ENCODE measurements around the gene PREPL. TPM values are rescaled to one million over a fixed set of nuclear protein-coding genes. Genes with fewer than 3 reads are reported as not detected.

The PREPL gene
- total and polyA plus RNA-seq, 2 experiments from 2014 or later: 16.5 to 49.0 TPM

- no peak overlapping the region for H3K4me2 ChIP-seq
- no peaks in the 10 kb centered on the region for H3K9me3 Mint-ChIP-seq
- ATAC-seq (peak; percentile 36; the same call in 2 of the 3 replicates), DNase-seq (ENCODE audit: low spot score) (no peak)
- 0 out of 2 replicates have a peak, but pooled peaks cover 4% of the 10 kb centered on the region for H3K4me1 ChIP-seq (ENCODE audit: insufficient read depth)
- no peak overlapping the region for H3K27ac ChIP-seq (ENCODE audit: low read depth)
- H3K27me3 ChIP-seq (ENCODE audit: insufficient read depth): no peaks in the 10 kb centered on the region
- H2AFZ ChIP-seq: no peak overlapping the region
- H3K27ac Mint-ChIP-seq: no peak overlapping the region
- no peak overlapping the region for H3K4me3 ChIP-seq
- H3K36me3 ChIP-seq (ENCODE audit: insufficient read depth): no peaks in the 10 kb centered on the region
- H3F3A ChIP-seq (replicated peaks; ENCODE audit: low read depth): no peaks in the 10 kb centered on the region
- no peaks in the 10 kb centered on the region for H3K79me2 ChIP-seq (replicated peaks; ENCODE audit: insufficient read depth)
- H3K4me1 Mint-ChIP-seq: peaks cover 8% of the 10 kb centered on the region; the same call in 2 of the 3 replicates
- H4K20me1 ChIP-seq (replicated peaks; ENCODE audit: insufficient read depth): no peaks in the 10 kb centered on the region
- H3K9me2 ChIP-seq (ENCODE audit: insufficient read depth): no peaks in the 10 kb centered on the region
- H3K36me3 Mint-ChIP-seq (ENCODE audit: low read depth): no peaks in the 10 kb centered on the region
- TF ChIP-seq EZH2 (IDR thresholded peaks at IDR 0.05; ENCODE audit: low read depth, unreplicated experiment): no peak
- no peak overlapping the region for H3K4me3 Mint-ChIP-seq
- peaks cover 3% of the 10 kb centered on the region for H3K27me3 Mint-ChIP-seq (ENCODE audit: insufficient read depth, low read depth, poor library complexity)
Measured at GRCh38 chr2:44267796-44268648, 93.3 kb downstream of the PREPL start.

Other genes starting within 250 kb of the PREPL start
- gene PPM1B, start 192.6 kb downstream of the PREPL start, total RNA-seq (2014; rRNA removed; shearing (Covaris generic)): 134 and 137 TPM in 2 replicates
- 93.1 and 112 TPM in 2 replicates for gene PPM1B, start 192.6 kb downstream of the PREPL start, polyA plus RNA-seq (2016; fragmentation: Nextera tagmentation; extraction: Ambion mirVana)
- 0.19 and 1.0 TPM in 2 replicates for gene SLC3A1, start 86.0 kb downstream of the PREPL start, total RNA-seq (2014; rRNA removed; shearing (Covaris generic))
- 0.42 and 0.70 TPM in 2 replicates for gene SLC3A1, start 86.0 kb downstream of the PREPL start, polyA plus RNA-seq (2016; fragmentation: Nextera tagmentation; extraction: Ambion mirVana)
- gene CAMKMT, start 453 bp upstream of the PREPL start, total RNA-seq (2014; rRNA removed; shearing (Covaris generic)): 24.2 and 26.5 TPM in 2 replicates
- gene CAMKMT, start 453 bp upstream of the PREPL start, polyA plus RNA-seq (2016; fragmentation: Nextera tagmentation; extraction: Ambion mirVana): 27.3 and 29.5 TPM in 2 replicates